ENCODE results near the gene SLAMF9.

The SLAMF9 gene

DNA sequence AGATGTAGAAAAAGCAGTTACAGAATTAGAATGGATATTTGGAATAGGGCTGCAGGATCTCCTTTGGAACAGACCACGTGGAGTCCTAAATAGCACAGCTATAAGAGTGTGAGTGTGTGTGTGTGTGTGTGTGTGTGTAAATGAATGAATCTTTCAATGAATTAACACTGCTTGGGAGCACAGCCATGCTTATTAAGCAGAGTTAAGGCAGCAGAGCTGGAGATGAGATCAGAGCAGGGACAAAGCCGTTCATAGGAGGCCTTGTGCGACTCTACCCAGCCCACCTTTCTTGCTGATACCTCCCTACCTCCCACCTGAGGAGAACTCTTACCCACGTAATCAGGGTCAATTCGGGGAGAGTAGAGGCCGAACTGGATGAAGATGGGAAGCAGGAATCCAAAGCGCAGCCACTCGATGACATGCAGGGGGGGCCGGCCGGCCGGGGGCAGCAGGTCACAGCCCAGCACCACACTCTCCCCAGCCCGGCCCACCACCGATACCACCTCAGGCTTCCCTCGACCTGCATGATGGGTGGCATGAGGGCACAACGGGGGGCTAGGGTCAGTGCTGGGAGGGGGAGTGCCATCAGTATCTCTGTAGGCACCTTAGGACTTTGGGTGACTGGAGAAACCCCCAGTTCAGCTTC, 11.3 kb downstream of the SLAMF9 start:
- no peak for DNase-seq (ENCODE audit: low spot score)
- TF ChIP-seq, protein P1, sequence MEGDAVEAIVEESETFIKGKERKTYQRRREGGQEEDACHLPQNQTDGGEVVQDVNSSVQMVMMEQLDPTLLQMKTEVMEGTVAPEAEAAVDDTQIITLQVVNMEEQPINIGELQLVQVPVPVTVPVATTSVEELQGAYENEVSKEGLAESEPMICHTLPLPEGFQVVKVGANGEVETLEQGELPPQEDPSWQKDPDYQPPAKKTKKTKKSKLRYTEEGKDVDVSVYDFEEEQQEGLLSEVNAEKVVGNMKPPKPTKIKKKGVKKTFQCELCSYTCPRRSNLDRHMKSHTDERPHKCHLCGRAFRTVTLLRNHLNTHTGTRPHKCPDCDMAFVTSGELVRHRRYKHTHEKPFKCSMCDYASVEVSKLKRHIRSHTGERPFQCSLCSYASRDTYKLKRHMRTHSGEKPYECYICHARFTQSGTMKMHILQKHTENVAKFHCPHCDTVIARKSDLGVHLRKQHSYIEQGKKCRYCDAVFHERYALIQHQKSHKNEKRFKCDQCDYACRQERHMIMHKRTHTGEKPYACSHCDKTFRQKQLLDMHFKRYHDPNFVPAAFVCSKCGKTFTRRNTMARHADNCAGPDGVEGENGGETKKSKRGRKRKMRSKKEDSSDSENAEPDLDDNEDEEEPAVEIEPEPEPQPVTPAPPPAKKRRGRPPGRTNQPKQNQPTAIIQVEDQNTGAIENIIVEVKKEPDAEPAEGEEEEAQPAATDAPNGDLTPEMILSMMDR (IDR thresholded peaks at IDR 0.05; ENCODE audit: poor library complexity, severe bottlenecking), result no peak
- peaks cover 14% of the 10 kb centered on the region for H3K4me1 ChIP-seq (ENCODE audit: insufficient read depth, poor library complexity, severe bottlenecking)

DNA sequence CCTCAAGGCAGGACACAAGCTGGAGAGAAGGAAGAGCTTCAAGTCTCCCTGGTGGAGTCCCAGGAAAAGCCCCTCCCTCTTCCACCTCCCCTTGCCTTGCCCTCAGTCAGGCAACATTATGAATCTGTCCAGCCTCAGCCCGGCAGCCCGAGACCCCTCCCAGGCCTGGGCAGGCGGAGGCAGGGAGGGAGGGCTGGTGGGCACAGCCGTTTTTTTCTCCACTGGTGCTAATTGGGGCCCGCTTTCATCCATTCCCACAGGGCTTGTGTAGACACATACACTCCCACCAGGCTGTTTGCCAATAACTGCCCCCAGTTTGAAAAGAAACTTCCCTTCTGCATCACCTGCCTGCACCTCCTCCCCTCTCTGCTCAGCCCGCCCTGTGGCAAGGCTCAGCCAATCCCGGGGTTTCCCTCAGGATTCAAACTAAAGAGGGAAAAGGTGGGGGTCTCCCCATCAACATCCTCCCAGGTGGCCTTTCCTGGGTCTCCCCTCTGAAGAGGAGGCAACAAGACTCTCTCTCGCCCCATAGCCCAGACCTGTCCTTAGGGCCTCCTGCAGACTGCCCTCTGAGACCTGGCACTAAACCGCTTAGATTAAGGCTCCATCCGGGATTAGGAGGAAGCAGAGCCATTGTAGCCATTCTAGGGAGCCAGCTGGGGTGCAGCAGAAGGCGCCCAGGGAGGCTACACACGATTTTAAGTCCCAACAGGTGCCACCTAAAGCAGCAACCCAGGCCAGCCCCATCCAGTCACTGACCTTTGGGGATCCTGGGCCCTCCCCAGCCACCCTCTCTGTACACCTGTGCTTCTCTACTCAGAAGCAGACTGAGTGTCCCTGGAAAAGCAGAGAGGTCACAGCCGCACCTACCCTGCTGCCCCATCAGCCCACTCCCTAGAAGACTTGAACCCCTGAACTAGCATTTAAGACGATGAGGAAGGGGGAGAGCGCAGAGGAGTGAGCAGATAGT, 12.2 kb downstream of the SLAMF9 start:
- Histone ChIP-seq H3K4me1 (ENCODE audit: insufficient read depth, poor library complexity, severe bottlenecking) (peaks cover 17% of the 10 kb centered on the region), H3K36me3 (ENCODE audit: low read depth) (no peaks in the 10 kb centered on the region), H3K27me3 (ENCODE audit: insufficient read depth, poor library complexity, severe bottlenecking) (no peaks in the 10 kb centered on the region), H3K9me3 (ENCODE audit: severe bottlenecking) (no peaks in the 10 kb centered on the region), H3K4me3 (ENCODE audit: severe bottlenecking) (no peak overlapping the region), H3K27ac (ENCODE audit: poor library complexity, severe bottlenecking) (no peak overlapping the region)
- no peak for DNase-seq (ENCODE audit: low spot score)
- no peak for ATAC-seq (ENCODE audit: low read depth)
- TF ChIP-seq, protein P1 (IDR thresholded peaks at IDR 0.05; ENCODE audit: poor library complexity, severe bottlenecking), result no peak

More for the DNA sequence above, 11.3 kb downstream of the SLAMF9 start:
- no peaks in the 10 kb centered on the region for H3K9me3 ChIP-seq (ENCODE audit: severe bottlenecking)
- ATAC-seq (ENCODE audit: low read depth), result no peak
- no peak overlapping the region for H3K27ac ChIP-seq (ENCODE audit: poor library complexity, severe bottlenecking)
- H3K27me3 ChIP-seq (ENCODE audit: insufficient read depth, poor library complexity, severe bottlenecking), result no peaks in the 10 kb centered on the region
- H3K4me3 ChIP-seq (ENCODE audit: severe bottlenecking), result no peak overlapping the region
- no peaks in the 10 kb centered on the region for H3K36me3 ChIP-seq (ENCODE audit: low read depth)

DNA sequence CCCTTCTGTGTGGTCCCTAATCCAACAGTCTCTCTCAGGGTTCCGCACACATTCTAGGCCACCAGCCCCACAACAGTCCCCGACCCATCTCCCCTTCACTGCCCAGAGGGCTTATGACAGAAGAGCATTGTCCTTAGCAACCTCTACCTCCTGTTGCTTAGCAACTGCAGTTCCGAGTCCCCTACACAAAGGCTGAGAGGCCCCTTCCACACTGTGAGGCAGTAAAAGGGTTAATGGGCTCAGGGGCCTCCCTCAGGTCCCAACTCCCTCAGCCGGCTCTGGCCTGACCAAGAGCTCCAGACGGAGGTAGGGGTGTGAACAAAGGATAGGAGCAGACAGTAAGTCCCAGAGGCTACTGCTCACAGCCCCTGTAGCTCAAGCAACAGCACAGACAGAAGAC, 12.9 kb downstream of the SLAMF9 start:
- Histone ChIP-seq H3K27me3 (ENCODE audit: insufficient read depth, poor library complexity, severe bottlenecking) (no peaks in the 10 kb centered on the region), H3K4me3 (ENCODE audit: severe bottlenecking) (no peak overlapping the region), H3K9me3 (ENCODE audit: severe bottlenecking) (no peaks in the 10 kb centered on the region), H3K4me1 (ENCODE audit: insufficient read depth, poor library complexity, severe bottlenecking) (peaks cover 17% of the 10 kb centered on the region), H3K27ac (ENCODE audit: poor library complexity, severe bottlenecking) (no peak overlapping the region), H3K36me3 (ENCODE audit: low read depth) (no peaks in the 10 kb centered on the region)
- TF ChIP-seq, protein P1 (IDR thresholded peaks at IDR 0.05; ENCODE audit: poor library complexity, severe bottlenecking), result no peak
- DNase-seq (ENCODE audit: low spot score) (no peak), ATAC-seq (ENCODE audit: low read depth) (no peak)

DNA sequence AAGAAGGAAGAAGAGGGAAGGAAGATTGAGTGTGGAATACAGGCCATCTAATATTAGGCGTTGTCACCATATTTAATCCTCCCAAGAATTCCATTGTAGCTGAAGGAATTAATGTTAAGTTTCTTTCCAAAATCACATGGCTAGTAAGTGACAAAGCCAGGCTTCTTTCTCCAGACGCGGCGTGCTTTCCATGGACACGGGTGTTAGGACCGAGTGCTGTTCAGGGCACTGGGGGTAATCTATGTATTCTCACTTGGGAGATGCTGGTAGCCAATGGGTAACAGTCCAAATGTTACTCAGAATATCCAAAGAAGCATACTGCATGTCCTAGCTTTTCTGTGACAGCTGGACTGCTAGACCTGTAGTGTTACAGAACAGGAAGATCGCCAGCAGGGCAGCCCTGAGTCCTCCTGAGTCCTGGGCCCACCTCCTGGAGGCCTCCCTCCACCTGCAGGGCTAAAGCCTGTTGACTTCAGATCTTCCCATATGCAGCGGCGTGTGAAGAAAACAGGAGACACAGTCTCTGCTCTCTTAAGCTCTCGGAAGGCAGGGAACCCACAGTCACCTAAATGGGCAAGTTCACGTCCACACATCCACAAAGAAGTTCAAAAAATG, 13.9 kb downstream of the SLAMF9 start:
- H3K4me1 ChIP-seq (ENCODE audit: insufficient read depth, poor library complexity, severe bottlenecking), result peaks cover 17% of the 10 kb centered on the region
- ATAC-seq (ENCODE audit: low read depth), result no peak
- no peaks in the 10 kb centered on the region for H3K9me3 ChIP-seq (ENCODE audit: severe bottlenecking)
- no peaks in the 10 kb centered on the region for H3K36me3 ChIP-seq (ENCODE audit: low read depth)
- no peaks in the 10 kb centered on the region for H3K27me3 ChIP-seq (ENCODE audit: insufficient read depth, poor library complexity, severe bottlenecking)
- no peak overlapping the region for H3K4me3 ChIP-seq (ENCODE audit: severe bottlenecking)
- DNase-seq (ENCODE audit: low spot score), result no peak
- H3K27ac ChIP-seq (ENCODE audit: poor library complexity, severe bottlenecking), result no peak overlapping the region
- TF ChIP-seq, protein P1 (IDR thresholded peaks at IDR 0.05; ENCODE audit: poor library complexity, severe bottlenecking), result no peak
